PFSK-1 (cell line): Measurements from ENCODE around the gene UNCX.

Experiments used
- SIN3A ChIP-seq: IDR thresholded peaks from 2 replicates; pipeline ENCODE4 v1.6.1; 2012; ENCODE audit warnings: mild to moderate bottlenecking, low read length, moderate library complexity, borderline replicate concordance; ENCODE audit not compliant: insufficient read depth
- TAF1 ChIP-seq: IDR thresholded peaks from 2 replicates; pipeline ENCODE4 v1.6.1; 2012; ENCODE audit warnings: low read length, control low read depth, borderline replicate concordance; ENCODE audit not compliant: insufficient read depth
- TF ChIP-seq, protein P1 (sequence below), 2 experiments: IDR thresholded peaks; 2 replicates each; pipeline versions ENCODE4 v1.6.1 to v1.8.0; 2011 to 2012; ENCODE audit warnings: low read depth in 2 of 2, low read length in 2 of 2, control low read depth in 1 of 2, inconsistent platforms in 1 of 2, mild to moderate bottlenecking in 1 of 2, moderate library complexity in 1 of 2; ENCODE audit not compliant: insufficient read depth in 1 of 2

DNA sequence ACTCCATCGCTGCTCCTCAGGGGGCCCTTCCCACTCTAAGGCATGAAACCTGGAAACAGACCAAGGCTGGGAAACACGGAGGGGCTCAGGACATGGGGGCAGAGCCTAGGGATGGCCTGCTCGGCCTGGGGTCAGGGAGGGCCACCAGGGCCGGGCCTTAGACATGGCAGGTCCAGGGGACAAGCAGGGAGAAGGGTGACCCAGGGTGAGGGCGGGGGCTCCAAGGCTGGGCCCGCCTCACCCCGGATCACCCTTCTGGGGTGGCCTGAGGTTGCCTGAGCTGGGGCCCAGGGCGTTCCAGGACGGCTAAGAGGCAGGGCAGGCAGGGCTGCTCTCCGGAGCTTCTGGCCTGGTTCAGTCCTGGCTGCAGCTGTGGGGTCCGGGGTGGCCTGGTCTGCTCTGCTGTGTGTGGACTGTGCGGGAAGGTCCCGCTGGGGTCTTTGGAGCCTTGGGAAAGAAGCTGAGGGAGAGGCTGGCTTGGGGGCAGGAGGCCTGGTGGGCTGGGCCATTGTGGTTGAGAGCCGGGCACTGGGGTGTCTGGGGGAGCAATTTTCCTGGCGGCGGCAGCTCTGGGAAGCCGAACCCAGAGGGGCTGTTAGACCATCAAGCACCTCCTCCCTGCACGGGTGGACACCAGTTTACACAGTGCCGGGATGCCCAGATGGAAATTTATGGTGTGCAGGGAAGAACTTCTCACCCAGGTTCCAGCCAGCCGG, 52.2 kb downstream of the UNCX start:
- TF ChIP-seq TAF1 (no peak), SIN3A (no peak)
- TF ChIP-seq, protein P1, sequence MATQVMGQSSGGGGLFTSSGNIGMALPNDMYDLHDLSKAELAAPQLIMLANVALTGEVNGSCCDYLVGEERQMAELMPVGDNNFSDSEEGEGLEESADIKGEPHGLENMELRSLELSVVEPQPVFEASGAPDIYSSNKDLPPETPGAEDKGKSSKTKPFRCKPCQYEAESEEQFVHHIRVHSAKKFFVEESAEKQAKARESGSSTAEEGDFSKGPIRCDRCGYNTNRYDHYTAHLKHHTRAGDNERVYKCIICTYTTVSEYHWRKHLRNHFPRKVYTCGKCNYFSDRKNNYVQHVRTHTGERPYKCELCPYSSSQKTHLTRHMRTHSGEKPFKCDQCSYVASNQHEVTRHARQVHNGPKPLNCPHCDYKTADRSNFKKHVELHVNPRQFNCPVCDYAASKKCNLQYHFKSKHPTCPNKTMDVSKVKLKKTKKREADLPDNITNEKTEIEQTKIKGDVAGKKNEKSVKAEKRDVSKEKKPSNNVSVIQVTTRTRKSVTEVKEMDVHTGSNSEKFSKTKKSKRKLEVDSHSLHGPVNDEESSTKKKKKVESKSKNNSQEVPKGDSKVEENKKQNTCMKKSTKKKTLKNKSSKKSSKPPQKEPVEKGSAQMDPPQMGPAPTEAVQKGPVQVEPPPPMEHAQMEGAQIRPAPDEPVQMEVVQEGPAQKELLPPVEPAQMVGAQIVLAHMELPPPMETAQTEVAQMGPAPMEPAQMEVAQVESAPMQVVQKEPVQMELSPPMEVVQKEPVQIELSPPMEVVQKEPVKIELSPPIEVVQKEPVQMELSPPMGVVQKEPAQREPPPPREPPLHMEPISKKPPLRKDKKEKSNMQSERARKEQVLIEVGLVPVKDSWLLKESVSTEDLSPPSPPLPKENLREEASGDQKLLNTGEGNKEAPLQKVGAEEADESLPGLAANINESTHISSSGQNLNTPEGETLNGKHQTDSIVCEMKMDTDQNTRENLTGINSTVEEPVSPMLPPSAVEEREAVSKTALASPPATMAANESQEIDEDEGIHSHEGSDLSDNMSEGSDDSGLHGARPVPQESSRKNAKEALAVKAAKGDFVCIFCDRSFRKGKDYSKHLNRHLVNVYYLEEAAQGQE (IDR thresholded peaks at IDR 0.05; ENCODE audit: insufficient read depth in 1 of 2, low read depth in 2 of 2, low read length in 2 of 2): no peak
